ENCODE data around the gene SPIRE1. TPM values are rescaled to one million over a fixed set of nuclear protein-coding genes. Genes with fewer than 3 reads are reported as not detected.
"Not testable (repeated sequence)": the region's sequence is repeated elsewhere in the genome, so short reads cannot be mapped to it uniquely, and the experiment has no call there.

Gene SPIRE1
- total and polyA plus RNA-seq, 8 donors = 3.1 to 24.4 (median 8.4) TPM

- 89 to 92% (median 91%) methylated on average over 7 of the region's 7 CpGs for WGBS, 5 donors
- DNase-seq = no peak
Observed at GRCh38 chr18:12630136-12630535, 27.8 kb downstream of the SPIRE1 start.

GRCh38 chr18:12628706-12629702 lies 28.9 kb downstream of the SPIRE1 start:
- DNase-seq = no peak
- 60 to 80% (median 69%) methylated on average over 4 of the region's 4 CpGs for WGBS, 5 donors

More at GRCh38 chr18:12630136-12630535, 27.8 kb downstream of the SPIRE1 start:
- no peak overlapping the region for H3K4me3 ChIP-seq
- H3K4me1 ChIP-seq = peaks cover 0 to 4% (median 0%) of the 10 kb centered on the region in 4 donors
- no peaks in the 10 kb centered on the region for H3K9me3 ChIP-seq
- H3K27me3 ChIP-seq = no peaks in the 10 kb centered on the region
- TF ChIP-seq CTCF (IDR thresholded peaks at IDR 0.05) (no peak), EP300 (IDR thresholded peaks at IDR 0.05) (no peak), POLR2A (IDR thresholded peaks at IDR 0.05) (no peak), POLR2AphosphoS5 (IDR thresholded peaks at IDR 0.05) (no peak)
- H3K36me3 ChIP-seq = peaks cover 0 to 4% (median 0%) of the 10 kb centered on the region in 4 donors
- no peak overlapping the region for H3K27ac ChIP-seq
- intact Hi-C loops (cut with DNase I; ENCODE audit: low total_unique reads) = no loop called here

GRCh38 chr18:12627199-12627598 lies 30.7 kb downstream of the SPIRE1 start:
- H3K9me3 ChIP-seq; H3K27ac ChIP-seq; H3K4me3 ChIP-seq; H3K27me3 ChIP-seq; DNase-seq; intact Hi-C loops (cut with DNase I; ENCODE audit: low total_unique reads); H3K4me1 ChIP-seq; H3K36me3 ChIP-seq: not testable (repeated sequence)
- WGBS, 5 donors = 90 to 93% (median 91%) methylated on average over 3 of the region's 3 CpGs

More at GRCh38 chr18:12628706-12629702, 28.9 kb downstream of the SPIRE1 start:
- no peaks in the 10 kb centered on the region for H3K9me3 ChIP-seq
- H3K27ac ChIP-seq = no peak overlapping the region
- intact Hi-C loops (cut with DNase I; ENCODE audit: low total_unique reads) = no loop called here
- H3K4me3 ChIP-seq = no peak overlapping the region
- peaks cover 0 to 4% (median 0%) of the 10 kb centered on the region in 4 donors for H3K36me3 ChIP-seq
- no peaks in the 10 kb centered on the region for H3K27me3 ChIP-seq
- peaks cover 0 to 4% (median 0%) of the 10 kb centered on the region in 4 donors for H3K4me1 ChIP-seq
- TF ChIP-seq EP300 (IDR thresholded peaks at IDR 0.05) (no peak), POLR2AphosphoS5 (IDR thresholded peaks at IDR 0.05) (no peak), POLR2A (IDR thresholded peaks at IDR 0.05) (no peak), CTCF (IDR thresholded peaks at IDR 0.05) (no peak)

GRCh38 chr18:12625241-12625640 lies 32.7 kb downstream of the SPIRE1 start:
- TF ChIP-seq POLR2A (IDR thresholded peaks at IDR 0.05) (no peak), CTCF (IDR thresholded peaks at IDR 0.05) (no peak), POLR2AphosphoS5 (IDR thresholded peaks at IDR 0.05) (no peak), EP300 (IDR thresholded peaks at IDR 0.05) (no peak)
- intact Hi-C loops (cut with DNase I; ENCODE audit: low total_unique reads) = no loop called here
- WGBS, 5 donors = 88 to 98% (median 93%) methylated on average over 4 of the region's 4 CpGs

More at GRCh38 chr18:12625241-12625640, 32.7 kb downstream of the SPIRE1 start:
- H3K27me3 ChIP-seq = no peaks in the 10 kb centered on the region
- H3K4me3 ChIP-seq = no peak overlapping the region
- H3K36me3 ChIP-seq = no peaks in the 10 kb centered on the region
- no peaks in the 10 kb centered on the region for H3K9me3 ChIP-seq
- H3K4me1 ChIP-seq = peaks cover 0 to 4% (median 0%) of the 10 kb centered on the region in 4 donors
- DNase-seq = no peak
- no peak overlapping the region for H3K27ac ChIP-seq

Data from stomach (tissue), 9 donors.